ENCODE data around the gene TTBK2. TPM values are rescaled to one million over a fixed set of nuclear protein-coding genes. Genes with fewer than 3 reads are reported as not detected.

TTBK2 gene
- total RNA-seq, 1 donor from 2014 or later: 47.8 TPM

GRCh38 chr15:42919799-42920518 is 619 bp downstream of the TTBK2 start:
- TF ChIP-seq CTCF (IDR thresholded peaks at IDR 0.05; ENCODE audit: partially characterized antibody, unreplicated experiment): no peak
- Mint-ChIP-seq H3K4me1 (ENCODE audit: low read depth, unreplicated experiment) (peaks cover 6% of the 10 kb centered on the region), H3K27ac (ENCODE audit: unreplicated experiment) (peak overlapping the region; percentile 86), H3K4me3 (ENCODE audit: unreplicated experiment) (peak overlapping the region; percentile 96), H3K9me3 (ENCODE audit: unreplicated experiment) (peaks cover 5% of the 10 kb centered on the region), H3K36me3 (ENCODE audit: unreplicated experiment) (no peaks in the 10 kb centered on the region), H3K27me3 (ENCODE audit: unreplicated experiment) (peaks cover 7% of the 10 kb centered on the region)
- peak; percentile 53 for DNase-seq

GRCh38 chr15:42919308-42919707 is 1.3 kb downstream of the TTBK2 start:
- H3K9me3 Mint-ChIP-seq (ENCODE audit: unreplicated experiment): peaks cover 5% of the 10 kb centered on the region
- H3K27ac Mint-ChIP-seq (ENCODE audit: unreplicated experiment): peak overlapping the region; percentile 86
- peaks cover 6% of the 10 kb centered on the region for H3K4me1 Mint-ChIP-seq (ENCODE audit: low read depth, unreplicated experiment)
- peak overlapping the region; percentile 96 for H3K4me3 Mint-ChIP-seq (ENCODE audit: unreplicated experiment)
- no peaks in the 10 kb centered on the region for H3K36me3 Mint-ChIP-seq (ENCODE audit: unreplicated experiment)
- no peak for TF ChIP-seq CTCF (IDR thresholded peaks at IDR 0.05; ENCODE audit: partially characterized antibody, unreplicated experiment)
- peaks cover 7% of the 10 kb centered on the region for H3K27me3 Mint-ChIP-seq (ENCODE audit: unreplicated experiment)
- DNase-seq: no peak

- peak overlapping the region; percentile 62 for H3K4me3 Mint-ChIP-seq (ENCODE audit: unreplicated experiment)
- no peak for TF ChIP-seq CTCF (IDR thresholded peaks at IDR 0.05; ENCODE audit: partially characterized antibody, unreplicated experiment)
- H3K9me3 Mint-ChIP-seq (ENCODE audit: unreplicated experiment): peaks cover 5% of the 10 kb centered on the region
- no peak for DNase-seq
- H3K27ac Mint-ChIP-seq (ENCODE audit: unreplicated experiment): no peak overlapping the region
- no peaks in the 10 kb centered on the region for H3K36me3 Mint-ChIP-seq (ENCODE audit: unreplicated experiment)
- peaks cover 6% of the 10 kb centered on the region for H3K4me1 Mint-ChIP-seq (ENCODE audit: low read depth, unreplicated experiment)
- peaks cover 7% of the 10 kb centered on the region for H3K27me3 Mint-ChIP-seq (ENCODE audit: unreplicated experiment)
These were observed 2.5 kb downstream of the TTBK2 start for GRCh38 chr15:42918047-42918446.

- H3K36me3 Mint-ChIP-seq (ENCODE audit: unreplicated experiment): no peaks in the 10 kb centered on the region
- peaks cover 5% of the 10 kb centered on the region for H3K27me3 Mint-ChIP-seq (ENCODE audit: unreplicated experiment)
- TF ChIP-seq CTCF (IDR thresholded peaks at IDR 0.05; ENCODE audit: partially characterized antibody, unreplicated experiment): no peak
- H3K4me1 Mint-ChIP-seq (ENCODE audit: low read depth, unreplicated experiment): peaks cover 4% of the 10 kb centered on the region
- DNase-seq: no peak
- no peak overlapping the region for H3K27ac Mint-ChIP-seq (ENCODE audit: unreplicated experiment)
- peaks cover 5% of the 10 kb centered on the region for H3K9me3 Mint-ChIP-seq (ENCODE audit: unreplicated experiment)
- no peak overlapping the region for H3K4me3 Mint-ChIP-seq (ENCODE audit: unreplicated experiment)
These were observed 4.8 kb downstream of the TTBK2 start for GRCh38 chr15:42915654-42916315.

All from glutamatergic neuron (in vitro differentiated cells).